GM21825 (cell line): ENCODE measurements around the gene MTHFR.

Experiments used
- ATAC-seq: cut with Tn5 transposase; IDR thresholded peaks from one replicate; pipeline ENCODE4 v1.9.1; 2021; ENCODE audit warnings: mild to moderate bottlenecking, moderate library complexity; ENCODE audit not compliant: unreplicated experiment

The MTHFR gene

DNA sequence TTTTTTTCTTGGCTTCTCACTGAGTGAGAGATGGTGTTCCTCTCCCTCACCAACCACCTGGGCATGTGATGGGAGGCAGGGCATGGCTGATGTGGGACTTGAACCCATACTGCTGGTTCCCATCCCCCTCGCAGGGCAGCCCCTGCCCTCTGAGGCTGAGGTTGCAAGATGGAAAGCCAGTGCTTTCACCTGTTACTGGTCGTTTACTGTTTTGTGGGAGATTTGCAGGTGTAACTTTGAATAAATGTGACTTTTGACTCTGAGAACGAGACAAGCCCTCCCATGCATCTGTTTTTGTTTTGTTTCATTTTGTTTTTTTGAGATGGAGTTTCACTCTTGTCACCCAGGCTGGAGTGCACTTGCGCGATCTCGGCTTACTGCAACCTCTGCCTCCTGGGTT is 22.2 kb downstream of the MTHFR start:
- ATAC-seq: no peak

DNA sequence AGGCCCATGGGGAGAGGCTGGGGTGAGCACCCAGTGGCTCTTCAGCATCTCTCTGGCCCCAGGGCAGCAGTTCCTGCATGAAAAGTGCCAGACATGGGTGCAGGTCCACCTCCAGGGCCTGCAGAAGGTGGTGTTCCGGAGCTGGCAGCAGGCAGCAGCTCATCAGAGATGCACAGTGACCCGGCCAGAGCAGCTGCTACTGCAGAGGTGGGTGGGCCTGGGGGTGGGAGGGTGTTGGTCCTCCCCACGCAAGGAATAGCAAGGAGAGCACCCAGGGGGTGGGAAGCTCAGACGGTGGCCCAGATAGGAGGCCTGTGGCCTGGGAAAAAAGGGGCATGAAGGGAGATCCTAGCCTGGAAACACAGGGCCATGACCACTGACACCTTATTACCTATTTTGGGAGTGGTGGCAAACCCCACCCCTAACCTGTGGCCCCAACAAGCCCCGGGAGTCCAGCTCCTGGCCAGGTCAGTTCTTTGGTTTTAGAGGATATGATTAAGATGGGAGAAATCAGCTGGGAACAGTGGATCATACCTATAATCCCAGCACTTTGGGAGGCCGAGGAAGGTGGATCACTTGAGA is 23.5 kb downstream of the MTHFR start:
- no peak for ATAC-seq

DNA sequence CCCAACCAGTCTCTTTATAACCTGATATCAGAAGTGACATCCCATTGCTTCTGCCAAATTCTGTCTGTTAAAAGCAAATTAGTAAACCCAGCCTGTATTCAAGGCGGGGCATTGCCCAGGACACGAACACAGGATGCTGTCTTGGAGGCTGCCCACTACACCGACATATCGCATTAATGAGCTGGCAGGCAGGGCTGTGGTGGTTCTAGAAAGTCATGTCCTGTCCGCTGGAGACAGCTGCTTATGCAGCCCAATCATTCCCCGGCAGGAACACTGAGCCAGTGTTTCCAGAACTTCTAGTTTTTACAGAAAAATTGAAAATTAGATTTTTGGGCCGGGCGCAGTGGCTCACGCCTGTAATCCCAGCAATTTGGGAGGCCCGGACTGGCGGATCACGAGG is 24.5 kb downstream of the MTHFR start:
- no peak for ATAC-seq

DNA sequence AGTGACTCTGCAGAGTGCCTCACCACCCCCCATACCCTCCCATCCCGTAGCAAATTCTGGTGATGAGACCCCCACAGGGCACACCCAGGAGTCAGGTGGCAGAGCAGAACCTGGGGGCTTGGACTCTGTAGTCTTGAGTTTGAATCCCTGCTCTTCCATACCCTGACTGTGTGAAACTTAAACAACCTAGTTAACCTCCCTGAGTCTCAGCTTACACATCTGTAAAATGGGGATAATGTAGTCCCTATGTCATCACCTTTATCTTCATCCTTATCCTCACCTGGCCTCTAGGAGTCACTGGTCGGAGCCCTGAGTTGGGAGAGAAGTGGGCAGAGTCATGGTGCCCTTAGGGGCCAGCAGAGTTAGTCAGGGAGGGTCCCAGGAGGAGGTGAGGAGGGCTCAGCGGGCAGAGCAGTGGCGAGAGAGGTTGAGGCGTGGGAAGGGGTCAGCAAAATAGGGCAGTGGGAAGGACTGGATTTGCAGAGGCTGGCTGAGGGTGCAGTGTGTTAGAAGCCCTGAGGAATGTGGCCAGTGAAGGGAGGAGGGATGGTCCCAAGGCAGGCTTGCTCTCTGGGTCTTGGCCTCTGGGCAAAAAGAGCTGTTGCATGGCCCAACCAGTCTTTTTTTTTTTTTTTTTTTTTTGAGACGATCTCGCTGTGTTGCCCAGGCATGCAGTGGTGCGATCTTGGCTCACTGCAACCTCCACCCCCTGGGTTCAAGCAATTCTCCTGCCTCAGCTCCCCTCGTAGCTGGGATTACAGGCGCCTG is 25.2 kb downstream of the MTHFR start:
- no peak for ATAC-seq

DNA sequence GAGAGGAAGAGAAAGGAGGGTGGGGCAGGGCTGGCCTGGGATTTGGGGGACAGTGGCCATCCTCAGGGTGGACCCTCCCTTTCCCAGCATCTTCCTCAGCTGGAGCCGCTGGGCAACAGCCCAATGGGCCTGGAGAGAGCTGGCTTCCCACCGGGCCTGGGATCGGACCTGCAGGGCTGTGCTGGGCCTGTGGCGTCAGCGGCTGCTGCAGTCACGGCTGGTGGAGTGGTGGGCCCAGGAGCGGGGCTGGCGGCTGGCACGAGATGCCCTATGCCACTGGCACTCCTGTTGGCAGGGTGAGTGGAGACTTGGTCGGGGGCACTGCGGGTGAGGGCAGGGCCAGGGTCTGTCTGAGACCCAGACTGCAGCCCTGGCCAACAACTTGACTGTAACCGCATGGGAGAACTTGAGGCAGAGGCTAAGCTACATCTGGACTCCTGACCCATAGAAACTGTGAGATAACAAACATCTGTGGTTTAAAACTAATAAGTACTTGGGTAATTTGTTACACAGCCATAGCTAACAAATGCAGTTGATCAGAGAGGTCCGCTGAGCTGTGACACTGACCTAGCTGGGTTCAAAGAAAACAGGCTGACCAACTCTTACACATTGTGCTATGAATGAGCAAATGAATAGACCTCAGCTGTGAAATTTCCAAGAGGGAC is 25.9 kb downstream of the MTHFR start:
- no peak for ATAC-seq

DNA sequence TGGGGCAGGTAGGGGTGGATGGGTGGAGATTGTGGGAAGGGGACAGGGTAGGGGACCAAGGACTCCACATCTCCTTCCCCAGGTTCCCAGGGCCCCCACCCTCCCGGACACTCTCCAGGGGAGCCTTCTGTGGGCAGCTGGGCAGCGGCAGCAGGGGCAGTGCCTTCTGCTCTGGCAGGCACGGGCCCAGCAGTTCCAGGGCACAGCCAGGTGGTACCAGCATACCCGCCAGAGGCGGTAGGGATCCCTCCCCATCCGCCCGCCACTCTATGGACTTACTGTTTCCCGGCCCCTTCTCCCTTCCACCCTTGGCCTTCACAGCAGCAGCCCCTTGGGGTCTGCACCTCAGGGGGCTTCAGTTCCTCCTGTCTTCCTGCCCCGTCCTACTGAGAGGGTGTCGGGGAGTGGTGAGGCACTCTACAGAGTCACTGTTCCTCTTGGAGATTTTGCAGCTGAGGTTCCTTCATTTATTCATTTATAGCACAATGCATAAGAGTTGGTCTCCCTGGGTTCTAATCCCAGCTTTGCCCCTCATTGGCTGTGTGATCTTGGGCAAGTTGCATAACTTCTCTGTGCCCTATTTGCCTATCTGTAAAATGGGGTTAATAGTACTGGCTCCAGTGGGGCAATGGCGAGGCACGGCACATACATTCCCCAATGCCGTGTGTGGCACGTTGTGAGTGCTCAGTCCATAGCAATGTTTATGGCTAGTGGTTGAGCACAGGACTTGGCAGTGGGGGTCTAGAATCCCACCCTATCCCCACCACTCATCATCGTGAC is 26.7 kb downstream of the MTHFR start:
- ATAC-seq: no peak

DNA sequence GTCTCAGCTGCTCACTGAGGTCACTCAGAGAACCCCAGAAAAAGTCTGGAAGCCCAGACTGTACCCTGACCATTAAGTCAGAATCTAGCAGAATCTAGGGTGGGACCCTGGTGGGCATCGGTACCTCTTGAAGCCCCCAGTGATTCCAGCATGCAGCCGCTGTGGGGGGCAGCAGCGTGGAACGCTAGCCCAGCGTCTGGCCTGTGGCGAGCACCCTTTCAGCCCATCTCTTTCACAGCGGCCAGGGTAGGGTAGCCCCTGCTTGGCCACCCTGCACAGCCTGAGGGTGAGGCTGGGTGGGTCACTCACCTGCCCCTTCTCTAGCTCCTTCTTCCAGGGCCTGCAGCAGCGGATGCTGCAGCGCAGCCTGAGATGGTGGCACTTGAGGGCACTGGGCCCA is 27.4 kb downstream of the MTHFR start:
- ATAC-seq: no peak

DNA sequence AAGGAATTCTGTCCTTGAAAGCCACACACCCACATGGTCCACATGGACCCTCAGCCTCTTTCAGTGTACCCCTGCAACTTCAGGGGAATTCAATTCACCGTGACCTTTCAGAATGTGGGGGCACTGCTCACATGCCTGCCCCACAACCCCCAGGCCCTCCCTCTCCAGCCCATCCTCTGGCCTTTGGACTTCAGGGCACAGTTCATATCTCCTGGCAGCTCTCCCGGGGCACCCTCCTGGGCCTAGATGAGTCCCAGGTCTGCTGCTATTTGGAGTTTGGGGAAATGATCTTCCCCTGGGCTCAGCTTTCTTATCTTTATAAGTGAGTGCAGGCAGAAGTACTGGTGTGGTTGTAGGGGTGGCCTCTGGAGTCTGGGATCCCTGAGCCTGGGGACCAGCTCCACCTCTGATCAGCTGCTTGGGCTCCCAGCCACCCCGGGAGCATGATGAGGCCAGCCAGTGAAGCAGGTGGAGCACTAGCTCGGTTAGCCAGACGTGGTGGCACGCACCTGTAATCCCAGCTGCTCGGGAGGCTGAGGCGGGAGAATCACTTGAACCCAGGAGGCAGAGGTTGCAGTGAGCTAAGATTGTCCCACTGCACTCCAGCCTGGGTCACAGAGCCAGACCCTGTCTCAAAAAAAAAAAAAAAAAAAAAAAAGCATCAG is 28.0 kb downstream of the MTHFR start:
- no peak for ATAC-seq

DNA sequence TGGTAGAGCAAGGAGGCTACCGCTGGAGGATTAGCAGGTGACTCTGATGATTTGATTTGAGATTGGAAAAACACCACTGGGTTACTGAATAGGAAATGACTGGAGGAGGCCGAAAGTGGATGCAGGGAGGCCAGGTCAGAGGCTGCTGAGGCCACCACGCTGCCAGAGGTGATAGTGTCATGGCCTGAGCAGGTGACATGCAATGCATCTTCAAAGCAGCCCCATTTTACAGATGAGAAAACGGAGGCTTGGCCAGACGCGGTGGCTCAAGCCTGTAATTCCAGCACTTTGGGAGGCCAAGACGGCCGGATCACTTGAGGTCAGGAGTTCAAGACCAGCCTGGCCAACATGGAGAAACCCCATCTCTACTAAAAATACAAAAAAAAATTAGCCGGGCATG is 31.0 kb downstream of the MTHFR start:
- no peak for ATAC-seq

DNA sequence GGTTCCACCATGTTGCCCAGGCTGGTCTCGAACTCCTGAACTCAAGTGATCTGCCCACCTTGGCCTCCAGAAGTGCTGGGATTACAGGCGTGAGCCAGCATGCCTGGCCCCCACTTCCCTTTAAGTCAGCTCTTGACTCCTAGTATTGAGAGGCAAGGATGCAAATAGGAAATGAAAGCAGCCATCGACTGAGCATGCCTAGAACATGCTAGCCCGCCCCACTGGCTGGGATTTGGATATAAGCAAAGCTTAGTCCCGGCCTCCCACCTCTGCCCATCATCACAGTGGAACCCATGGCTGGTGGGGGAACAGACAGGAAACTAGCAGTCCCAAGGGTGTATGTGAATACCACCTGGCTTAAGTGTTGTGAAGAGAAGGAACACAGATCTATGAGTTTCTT is 33.3 kb downstream of the MTHFR start:
- ATAC-seq: no peak

DNA sequence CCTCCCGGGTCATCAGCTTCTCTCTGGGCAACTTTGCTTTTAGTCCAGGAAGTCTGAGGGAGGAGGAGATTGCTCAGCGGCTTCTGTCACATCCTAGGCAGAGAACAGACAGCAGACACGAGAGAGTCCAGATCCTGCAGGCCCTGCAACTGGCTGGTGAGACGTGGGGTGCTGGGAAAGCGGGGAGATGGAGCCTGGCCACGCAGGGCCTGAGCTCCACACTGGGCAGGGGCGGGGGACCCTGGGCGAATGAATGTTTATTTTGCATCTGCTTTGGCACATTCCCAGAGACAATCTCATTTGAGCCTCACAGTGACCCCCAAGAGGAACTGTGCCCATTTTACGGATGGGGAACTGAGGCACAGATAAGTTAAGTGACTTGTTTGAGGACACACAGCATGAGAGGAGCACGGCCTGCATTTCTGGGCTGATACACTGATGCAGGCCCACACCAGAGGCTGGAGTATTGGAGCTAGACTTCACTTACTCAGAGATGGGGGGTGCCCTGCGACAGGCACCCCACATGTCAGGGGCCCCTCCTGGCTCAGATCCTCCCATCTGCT is 34.2 kb downstream of the MTHFR start:
- ATAC-seq: no peak

DNA sequence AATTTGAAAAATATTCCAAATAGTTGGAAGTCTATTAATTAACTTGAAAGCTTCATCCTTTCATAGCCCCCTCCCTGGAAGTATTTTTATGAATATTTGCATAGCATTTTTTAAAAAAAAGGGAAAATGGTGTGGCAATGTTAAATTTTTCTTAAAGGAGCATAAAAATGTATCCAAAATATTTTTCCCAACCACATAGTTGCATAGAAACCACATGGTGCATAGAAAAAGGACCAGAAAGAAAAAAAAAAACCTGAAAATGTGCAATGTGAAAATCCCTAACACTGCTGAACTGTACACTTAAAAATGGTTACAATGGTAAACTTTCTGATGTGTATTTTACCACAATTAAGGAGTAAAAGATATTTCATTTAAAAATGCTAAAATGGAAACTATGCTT is 35.8 kb downstream of the MTHFR start:
- ATAC-seq: no peak

DNA sequence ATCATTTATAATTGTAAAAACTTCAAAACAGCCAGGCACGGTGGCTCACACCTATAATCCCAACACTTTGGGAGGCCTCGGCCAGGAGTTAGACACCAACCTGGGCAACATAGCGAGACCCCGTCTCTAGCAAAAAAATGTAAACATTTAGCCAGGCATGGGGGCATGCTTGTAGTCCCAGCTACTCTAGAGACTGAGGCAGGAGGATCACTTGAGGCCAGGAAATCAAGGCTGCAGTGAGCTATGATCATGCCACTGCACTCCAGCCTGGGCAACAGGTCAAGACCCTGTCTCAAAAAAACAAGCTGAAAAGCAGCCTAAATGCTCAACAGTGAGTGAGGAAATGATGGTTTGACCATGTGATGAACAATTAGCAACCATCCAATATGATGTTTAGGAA is 36.5 kb downstream of the MTHFR start:
- ATAC-seq: no peak

DNA sequence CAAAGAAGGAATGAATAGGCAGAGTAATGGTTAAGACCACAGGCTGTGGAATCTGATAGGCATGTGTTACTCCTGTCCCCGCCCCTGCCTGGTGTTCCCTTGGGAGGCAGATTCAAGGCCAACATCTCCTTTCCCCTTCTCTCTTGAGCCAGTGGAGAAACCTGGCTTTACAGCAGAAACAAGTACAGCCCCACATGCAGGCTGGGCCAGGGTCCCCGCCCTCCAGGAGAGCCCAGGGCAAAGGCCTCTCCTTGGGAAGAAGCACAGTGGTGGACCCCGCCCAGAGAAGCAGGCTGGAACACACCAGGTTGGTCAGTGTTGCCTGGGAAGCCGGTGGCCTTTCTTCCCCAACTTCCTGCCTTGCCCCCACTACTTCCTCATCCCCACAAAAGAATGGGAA is 36.9 kb downstream of the MTHFR start:
- no peak for ATAC-seq

DNA sequence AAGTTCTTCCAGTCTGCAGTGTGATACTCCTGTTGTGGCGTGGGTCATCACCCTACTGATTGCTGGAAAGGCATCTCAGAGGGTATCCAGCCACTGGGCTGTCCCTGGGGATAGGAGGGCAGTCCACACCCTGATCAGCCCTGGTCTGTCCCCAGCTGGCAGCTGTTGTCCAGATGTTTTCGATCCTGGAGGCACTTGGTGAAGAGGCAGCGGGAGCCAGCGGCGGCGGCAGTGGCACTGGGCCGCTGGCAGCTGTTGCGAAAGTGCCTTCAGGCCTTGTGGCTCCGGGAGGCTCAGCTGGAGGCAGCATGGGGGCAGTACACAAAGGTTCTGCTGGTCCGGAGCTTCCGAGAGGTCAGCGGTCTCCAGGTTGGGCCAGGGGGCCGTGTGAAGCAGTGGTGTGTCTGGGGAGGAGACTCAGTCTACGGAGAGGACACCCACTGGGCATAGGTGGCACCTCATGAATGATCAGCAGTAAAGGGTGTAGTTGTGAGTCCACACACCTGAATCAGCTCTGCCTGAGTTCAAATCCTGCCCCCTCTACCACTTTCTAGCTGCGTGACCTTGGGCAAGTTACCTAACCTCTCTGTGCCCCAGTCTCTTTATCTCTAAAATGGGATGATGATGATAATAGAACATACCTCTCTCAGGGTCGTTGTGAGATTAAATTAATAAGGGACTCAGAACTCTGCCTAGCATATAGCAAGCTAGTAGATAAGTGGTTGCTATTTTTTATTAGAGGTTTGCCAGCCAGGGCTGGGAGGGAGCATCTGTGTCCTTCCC is 37.7 kb downstream of the MTHFR start:
- no peak for ATAC-seq

DNA sequence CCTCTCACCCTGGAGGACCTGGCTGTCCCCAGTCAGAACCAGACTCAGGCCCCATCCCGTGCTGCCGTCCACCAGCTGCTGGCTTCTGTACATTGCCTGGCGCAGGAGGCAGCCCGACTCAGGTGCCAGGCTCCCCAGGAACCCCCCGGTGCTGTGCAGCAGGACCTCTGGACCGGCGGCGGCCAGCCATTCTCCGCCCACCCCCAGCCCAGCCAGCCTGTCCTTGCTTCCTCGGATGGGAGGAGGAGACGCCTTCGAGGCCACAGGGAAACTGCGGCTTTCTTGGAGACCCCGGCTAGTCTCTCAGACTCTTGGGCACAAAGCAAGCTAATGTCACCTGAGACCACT is 39.4 kb downstream of the MTHFR start:
- ATAC-seq: no peak

DNA sequence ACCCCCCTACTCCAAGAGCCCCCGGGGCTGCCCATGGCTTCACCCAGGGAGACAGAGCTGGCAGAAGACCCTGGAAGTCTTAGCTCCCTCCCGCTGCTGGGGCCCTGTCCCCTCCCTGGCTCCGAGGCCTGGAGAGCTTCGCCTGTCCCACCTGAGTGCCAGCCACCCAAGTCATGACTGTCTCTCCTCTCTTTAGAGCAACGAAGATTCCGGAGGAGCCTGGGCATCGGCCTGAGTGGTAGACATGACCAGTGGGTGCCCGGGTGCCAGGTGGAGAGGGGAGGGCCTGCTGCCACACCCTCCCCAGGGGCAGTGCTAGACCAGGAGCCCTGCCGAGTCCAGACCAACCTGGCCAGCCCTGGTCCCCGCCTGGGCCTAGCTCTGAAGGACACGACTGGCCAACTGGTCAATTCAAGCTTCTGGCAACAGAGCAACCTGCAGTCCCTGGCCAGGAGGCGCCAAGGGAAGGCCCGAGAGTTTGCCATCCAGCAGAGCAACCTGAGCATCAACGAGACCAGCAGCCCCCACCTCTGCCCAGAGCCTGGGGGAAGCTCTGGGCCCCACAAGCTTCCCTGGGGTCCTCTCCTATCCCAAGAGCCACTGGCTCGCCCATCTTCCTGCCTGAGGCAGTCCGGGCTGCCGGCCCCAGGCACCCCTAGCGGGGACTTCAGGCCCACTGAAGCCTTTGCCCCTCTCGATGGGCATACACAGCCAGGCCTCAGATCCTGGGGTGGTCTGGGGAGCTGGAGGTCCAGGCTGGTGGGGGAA is 39.9 kb downstream of the MTHFR start:
- ATAC-seq: no peak

DNA sequence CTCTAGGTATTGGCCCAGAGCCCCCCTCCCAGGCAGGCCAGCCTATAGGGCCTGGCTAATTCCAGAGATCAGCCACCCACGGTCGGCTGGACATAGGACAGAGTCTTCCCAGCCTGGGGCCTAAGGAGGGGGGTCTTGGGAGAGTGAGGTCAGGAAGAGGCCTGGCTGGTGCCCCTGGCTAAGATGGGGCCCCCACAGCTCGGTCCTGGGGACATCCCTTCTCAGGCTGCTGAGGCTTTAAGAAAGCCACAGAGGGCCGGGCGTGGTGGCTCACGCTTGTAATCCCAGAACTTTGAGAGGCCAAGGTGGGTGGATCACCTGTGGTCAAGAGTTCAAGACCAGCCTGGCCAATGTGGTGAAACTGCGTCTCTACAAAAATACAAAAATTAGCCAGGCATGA is 41.2 kb downstream of the MTHFR start:
- ATAC-seq: no peak

DNA sequence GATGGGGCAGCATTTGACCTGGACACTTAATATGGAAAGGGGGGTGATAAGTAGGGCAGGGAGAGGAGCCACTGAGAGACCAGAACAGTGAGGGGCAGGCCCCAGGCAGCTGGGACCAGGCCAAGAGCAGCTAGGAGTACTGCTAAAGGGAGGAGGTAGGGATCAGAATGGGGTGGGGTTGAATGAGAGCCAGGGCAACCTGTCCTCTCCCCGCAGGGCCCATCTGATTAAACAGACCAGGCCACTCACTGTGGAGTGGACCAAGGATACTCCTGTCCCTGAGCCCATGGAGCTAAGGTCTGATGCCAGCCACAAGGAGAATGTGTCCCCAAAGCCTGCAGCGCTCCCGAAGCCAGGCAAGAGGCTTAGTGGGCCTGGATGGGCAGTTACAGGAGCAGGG is 41.6 kb downstream of the MTHFR start:
- no peak for ATAC-seq
